ENCODE results near the gene PTPRE.

PTPRE gene

GRCh38 chr10:128049226-128050120 is 142.6 kb downstream of the PTPRE start:
- no peak for DNase-seq

- DNase-seq = no peak
Measured at GRCh38 chr10:128050121-128050516, 143.2 kb downstream of the PTPRE start.

- DNase-seq = no peak
Measured at GRCh38 chr10:128050936-128051335, 144.0 kb downstream of the PTPRE start.

GRCh38 chr10:128051548-128051947 is 144.6 kb downstream of the PTPRE start:
- DNase-seq = no peak

GRCh38 chr10:128052696-128053095 is 145.8 kb downstream of the PTPRE start:
- no peak for DNase-seq

GRCh38 chr10:128053356-128053755 is 146.5 kb downstream of the PTPRE start:
- no peak for DNase-seq

- no peak for DNase-seq
Measured at GRCh38 chr10:128054163-128054970, 147.5 kb downstream of the PTPRE start.

- no peak for DNase-seq
Measured at GRCh38 chr10:128055061-128055868, 148.4 kb downstream of the PTPRE start.

- DNase-seq = no peak
Measured at GRCh38 chr10:128056303-128057050, 149.6 kb downstream of the PTPRE start.

- no peak for DNase-seq
Measured at GRCh38 chr10:128058106-128058749, 151.3 kb downstream of the PTPRE start.

GRCh38 chr10:128058750-128059134 is 151.8 kb downstream of the PTPRE start:
- no peak for DNase-seq

- DNase-seq = peak in 1 of 5 experiments; percentile 57
Measured at GRCh38 chr10:128059266-128059981, 152.5 kb downstream of the PTPRE start.

- no peak for DNase-seq
Measured at GRCh38 chr10:128059982-128060293, 153.0 kb downstream of the PTPRE start.

- DNase-seq = no peak
Measured at GRCh38 chr10:128060341-128061250, 153.7 kb downstream of the PTPRE start.

GRCh38 chr10:128061306-128062300 is 154.7 kb downstream of the PTPRE start:
- DNase-seq = no peak

GRCh38 chr10:128062331-128062880 is 155.5 kb downstream of the PTPRE start:
- peak in 2 of 5 experiments; percentile 28 to 43 for DNase-seq

GRCh38 chr10:128062881-128063563 is 156.1 kb downstream of the PTPRE start:
- peak in 3 of 5 experiments; percentile 40 to 85 (median 79) for DNase-seq

GRCh38 chr10:128063736-128064107 is 156.8 kb downstream of the PTPRE start:
- DNase-seq = peak in 1 of 5 experiments; percentile 14

Measured in T-helper 2 cell (primary cell).